NCI-H1105 treated with DMSO at 0.1 percent for 48 hours (cell line): ENCODE results near the gene TMEM272.

ENCODE experiments used
- DNase-seq: peaks from one replicate; lab custom pipeline; 2025; lab: John Stamatoyannopoulos, UW

The TMEM272 gene

DNA sequence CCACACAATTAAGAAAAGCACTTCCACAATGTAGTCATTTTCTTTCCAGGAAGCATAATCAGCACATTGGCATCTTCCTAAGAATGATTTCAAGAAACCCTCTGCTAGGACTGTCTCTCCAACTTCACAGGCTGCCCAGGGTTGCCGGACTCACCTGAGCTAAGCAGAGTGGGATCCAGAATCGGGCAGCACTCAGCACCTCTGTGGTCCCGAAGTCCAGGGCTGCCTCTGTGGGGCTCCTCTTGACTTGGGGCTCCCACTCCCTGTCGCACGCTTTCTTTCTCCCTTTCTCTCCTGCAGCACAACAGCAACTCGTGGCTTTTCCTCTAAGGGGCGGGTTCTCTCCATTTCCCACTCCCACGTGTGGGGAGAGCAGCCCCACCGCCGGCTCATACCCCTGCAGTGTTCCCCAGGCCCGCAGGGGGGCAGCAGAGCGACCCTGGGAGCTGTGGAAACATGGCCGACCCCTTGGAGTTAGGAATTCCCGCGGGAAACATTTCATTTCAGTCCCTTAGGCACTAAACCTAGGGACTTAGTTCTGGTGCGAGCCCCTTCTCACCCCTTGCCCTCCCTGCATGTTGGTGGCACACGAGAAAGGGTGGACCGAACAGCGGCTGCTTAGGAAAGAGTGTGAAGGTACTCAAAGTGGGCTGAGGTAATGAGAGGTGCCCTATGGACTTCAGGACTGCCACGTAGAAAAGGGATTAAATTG lies at the start of gene TMEM272:
TMEM272 (minus strand) TSS at position 316 of the 712 bp plus-strand sequence. CDS start 6,647 bp downstream, outside the sequence.
- no peak for DNase-seq

GRCh38 chr13:51894239-51894638 lies 49.3 kb upstream of the TMEM272 start:
- no peak for DNase-seq

DNA sequence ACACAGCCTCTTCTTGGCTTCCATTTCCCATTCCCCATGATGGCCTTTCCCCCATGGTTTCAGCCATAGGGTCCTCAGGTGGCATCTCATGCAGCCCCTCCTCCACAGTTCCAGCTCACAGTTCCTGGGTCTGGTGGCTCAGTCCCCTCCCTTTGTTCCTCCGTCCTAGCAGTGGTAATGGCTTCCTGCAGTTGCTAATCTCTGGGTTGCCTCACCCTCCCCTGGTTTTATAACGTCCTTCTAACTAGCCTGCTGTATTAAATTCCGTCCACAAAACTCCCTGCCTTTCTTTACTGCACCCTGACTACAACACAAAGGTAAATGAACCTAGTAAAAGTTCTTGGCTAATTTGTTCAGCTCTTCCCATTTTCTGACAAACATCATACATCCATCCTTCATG lies 47.7 kb upstream of the TMEM272 start:
- DNase-seq, result no peak

GRCh38 chr13:51887468-51887867 lies 42.5 kb upstream of the TMEM272 start:
- DNase-seq, result no peak

- DNase-seq, result no peak
Observed at GRCh38 chr13:51885651-51886050, 40.7 kb upstream of the TMEM272 start.

DNA sequence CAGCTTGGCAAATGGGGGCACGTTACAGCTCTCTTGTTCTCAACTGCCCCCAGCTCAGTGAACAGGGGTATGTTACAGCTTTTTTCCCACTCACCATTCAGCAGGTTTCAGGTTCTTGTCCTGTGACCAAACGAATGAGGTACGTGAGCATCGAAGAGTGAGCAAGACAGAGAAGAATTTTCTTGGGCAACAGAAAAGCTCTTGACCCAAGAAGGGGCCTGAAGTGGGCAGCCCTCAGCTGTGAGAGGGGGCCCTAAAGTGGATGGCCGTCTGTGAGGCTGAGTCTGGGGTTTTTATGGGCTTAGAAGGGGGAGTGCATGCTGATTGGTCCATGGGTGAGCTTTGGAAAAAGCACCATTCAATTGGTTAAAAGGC lies 38.2 kb upstream of the TMEM272 start:
- no peak for DNase-seq

DNA sequence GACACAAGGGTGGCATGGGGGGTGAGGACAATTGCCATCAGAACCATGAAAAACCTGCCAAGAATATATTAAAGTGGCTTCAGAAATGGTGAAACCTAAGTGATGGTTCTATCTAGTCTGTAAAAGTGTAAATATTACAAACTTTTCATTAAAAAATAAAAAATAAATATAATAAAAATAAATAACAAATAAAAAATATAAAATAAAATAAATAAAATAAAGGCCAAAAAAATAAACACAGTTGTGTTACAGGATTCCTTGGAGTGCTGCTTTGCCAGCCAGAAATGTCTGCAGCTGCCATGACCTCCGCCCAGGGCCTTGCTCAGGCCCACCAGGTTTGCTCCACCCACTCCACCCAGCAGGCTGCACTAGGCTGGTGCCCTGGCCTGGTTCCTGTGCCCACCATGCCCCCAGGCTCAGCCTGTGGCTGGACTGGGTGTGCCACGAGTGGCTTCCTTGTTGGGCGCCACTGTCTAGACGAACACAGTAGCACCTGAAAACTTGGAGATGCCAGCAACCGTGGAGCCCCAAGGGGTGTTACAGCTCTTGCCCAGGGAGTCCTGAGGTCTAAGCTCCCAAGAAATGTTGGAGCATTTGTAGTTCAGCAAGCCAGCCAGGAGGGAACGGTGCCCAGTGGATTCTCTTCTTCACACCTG lies 37.7 kb upstream of the TMEM272 start:
- no peak for DNase-seq

DNA sequence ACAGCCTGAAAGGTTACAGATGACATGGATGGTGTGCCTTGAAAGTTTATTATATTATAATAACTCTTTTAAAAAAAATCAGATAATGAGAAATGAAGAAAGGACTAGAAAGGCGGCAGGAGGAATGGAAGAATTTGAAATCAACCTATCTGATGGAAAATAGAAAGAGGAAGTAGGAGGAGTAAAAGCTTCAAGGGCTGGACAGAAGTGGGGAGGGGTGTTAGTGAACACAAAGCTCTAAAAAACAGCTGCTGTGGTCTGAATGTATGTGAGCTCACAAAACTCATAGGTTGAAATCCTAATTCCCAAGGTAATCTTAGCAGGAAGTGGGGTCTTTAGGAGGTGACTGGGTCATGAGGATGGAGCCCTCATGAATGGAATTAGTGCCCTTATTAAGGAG lies 36.3 kb upstream of the TMEM272 start:
- DNase-seq, result no peak

- no peak for DNase-seq
Observed at GRCh38 chr13:51879133-51879532, 34.2 kb upstream of the TMEM272 start.

DNA sequence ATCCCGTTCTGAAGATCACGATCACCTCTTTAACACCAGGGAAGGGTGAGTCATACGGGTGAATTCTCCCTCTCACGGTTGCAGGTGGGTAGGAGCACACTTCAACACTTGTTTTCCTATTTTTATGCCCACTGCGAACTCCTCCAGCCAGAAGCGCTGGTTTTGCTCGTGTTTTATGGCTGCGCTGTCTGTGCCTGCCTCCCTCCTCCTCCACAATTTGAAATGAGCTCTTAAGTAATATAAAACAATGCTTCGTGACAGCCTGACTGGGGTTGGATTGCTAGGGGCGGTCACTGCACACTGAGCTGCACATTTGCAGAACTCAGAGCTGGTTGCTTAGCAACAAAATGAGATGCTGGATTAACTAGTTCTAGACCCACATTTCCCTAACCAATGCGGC lies 29.7 kb upstream of the TMEM272 start:
- no peak for DNase-seq

GRCh38 chr13:51873837-51874236 lies 28.9 kb upstream of the TMEM272 start:
- DNase-seq, result no peak

DNA sequence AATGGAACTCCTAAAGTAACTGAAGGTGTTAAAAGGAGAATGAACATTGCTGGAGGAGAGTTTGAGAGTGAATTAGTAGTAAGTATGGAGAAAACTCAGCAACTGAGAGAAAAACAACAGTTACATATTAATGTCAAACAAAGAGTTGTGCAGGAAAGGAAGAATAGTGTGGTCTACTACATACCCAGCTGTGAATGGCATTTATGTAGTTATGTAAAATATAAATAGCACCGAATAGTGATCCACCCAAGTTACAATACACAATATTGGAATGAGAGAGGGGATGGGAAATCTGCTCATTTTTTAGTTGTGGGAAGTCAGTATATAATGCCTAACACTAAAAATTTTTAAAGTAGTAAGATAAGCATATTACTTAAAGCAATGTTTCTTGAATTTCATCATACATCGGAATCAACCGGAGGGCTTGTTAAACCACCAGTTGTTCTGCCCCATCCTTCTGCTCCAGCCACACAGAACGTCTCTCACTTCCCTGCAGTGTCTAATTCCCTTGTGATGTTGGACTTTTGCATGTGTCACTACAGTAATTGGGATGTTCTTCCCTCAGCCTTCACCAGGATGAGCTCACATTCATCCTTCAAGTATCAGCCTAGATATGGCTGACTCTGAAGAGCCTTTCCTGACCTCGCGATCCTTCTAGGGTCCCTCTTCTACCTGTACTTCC lies 28.3 kb upstream of the TMEM272 start:
- no peak for DNase-seq

- no peak for DNase-seq
Observed at GRCh38 chr13:51870616-51871015, 25.6 kb upstream of the TMEM272 start.

GRCh38 chr13:51869916-51870315 lies 24.9 kb upstream of the TMEM272 start:
- no peak for DNase-seq

DNA sequence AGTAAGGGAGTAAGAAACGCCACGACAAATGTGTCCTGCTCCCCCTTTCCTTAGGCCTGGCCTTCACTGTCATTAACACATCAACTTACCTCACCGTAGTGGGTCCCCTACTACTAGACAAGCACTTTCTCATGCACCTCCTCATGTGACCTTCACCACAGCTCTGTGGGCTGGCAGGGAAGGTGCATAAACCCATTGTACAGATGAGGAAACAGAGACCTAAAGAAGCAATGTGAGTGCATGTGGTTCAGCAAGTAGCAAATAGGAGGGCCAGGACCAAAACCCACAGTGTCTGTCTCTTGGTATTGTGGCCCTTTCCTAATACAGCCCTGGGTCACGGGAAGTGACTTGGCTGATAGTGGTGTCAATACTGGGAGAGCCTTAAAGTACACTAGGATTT lies 22.1 kb upstream of the TMEM272 start:
- no peak for DNase-seq

DNA sequence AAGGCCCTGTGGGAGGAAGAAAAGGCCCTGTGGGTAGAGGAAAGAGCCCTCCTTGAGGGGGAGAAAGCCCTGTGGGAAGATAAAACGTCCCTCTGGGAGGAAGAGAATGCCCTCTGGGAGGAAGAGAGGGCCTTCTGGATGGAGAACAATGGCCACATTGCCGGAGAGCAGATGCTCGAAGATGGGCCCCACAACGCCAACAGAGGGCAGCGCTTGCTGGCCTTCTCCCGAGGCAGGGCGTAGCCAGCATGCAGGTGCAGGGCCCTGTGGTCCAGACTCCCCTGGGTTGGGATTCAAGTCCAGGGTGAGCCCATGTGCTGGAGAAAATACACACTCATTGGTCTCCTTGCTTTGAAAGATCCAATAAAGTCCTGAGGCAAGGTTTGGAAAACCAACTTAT lies 20.9 kb upstream of the TMEM272 start:
- DNase-seq, result no peak

GRCh38 chr13:51862957-51863356 lies 18.0 kb upstream of the TMEM272 start:
- no peak for DNase-seq

DNA sequence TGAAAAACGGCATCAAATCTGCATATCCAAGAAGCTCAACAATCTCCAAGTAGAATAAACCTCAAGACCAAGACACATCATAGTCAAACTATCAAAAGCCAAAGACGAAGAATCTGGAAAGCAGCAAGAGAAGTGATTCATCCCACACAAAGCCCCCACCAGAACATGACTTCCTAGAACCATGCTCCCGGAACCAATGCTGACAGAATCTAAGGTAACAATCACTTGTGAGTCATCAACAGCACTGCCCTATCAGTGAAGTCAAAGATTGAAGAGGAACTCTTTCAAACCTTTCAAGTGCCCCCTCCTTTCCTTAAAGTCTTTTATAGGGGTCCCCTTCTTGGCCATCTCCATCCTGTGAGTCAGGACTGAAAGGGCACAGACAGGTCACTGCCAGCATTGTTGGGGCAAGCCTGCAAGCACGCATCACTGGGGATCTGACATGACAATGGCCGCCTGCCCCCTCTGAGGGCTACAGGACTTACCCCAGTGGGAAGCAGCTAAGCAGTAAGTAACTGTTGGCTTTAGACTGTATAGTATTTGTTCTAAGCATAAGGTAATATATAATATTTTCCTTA lies 16.8 kb upstream of the TMEM272 start, which contains the start of gene CCDC70:
CCDC70 (plus strand) TSS at position 247 of the 578 bp plus-strand sequence. CDS start 3,443 bp downstream, outside the sequence.
- DNase-seq, result no peak

DNA sequence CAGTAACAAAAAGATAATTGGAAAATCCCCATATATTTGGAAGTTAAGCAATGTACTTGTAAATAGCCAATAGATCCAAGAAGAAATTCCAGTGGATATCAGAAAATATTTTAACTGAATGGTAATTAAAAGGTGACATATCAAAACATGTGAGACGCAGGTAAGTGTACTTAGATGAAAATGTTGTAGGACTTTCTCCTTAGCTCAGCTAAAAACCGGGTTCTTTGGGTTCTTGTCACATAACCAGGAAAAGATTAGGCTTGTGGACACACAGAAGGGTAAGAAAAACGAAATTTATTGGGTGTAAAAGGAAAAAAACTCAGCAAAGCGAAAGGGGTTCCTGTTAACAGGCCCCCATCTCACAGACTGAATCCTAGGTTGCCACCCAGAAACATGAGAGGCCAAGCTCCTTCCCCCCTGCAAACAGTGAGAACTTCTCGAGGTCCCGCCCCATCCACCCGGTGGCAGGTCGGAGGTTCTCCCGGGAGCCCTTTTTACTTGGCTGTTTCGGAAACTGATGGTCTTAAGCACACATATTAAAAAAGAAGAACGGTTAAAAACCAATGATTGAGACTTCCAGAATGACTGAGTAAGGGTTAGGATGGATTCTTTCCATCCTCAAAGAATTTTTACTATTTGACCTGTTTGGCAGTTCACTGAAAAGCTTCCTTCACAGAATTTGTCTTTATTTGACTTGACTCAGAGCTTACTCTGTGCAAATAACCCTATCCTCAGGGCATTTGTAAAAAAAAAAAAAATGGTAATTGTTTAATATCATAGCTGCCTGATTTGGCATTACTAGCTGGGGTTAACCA lies 13.7 kb upstream of the TMEM272 start:
- no peak for DNase-seq

DNA sequence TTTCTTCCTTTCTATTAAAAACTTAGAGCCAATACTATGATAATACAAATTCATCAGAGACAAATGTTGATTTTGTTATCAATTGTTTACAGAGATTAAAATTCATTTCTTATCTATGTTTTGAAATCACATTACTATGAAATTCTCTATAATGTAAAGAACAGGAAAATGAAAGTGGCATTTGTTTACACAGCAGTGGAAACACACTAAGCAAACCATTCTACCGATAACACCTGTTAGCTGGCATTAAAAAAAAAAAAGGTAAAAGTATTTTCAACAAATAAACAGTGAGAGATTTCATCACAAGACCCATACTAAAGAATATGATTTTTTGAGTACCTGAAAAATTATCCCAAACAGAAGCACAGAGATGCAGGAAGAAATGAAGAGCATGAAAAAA lies 12.0 kb upstream of the TMEM272 start:
- DNase-seq, result peak; percentile 14

DNA sequence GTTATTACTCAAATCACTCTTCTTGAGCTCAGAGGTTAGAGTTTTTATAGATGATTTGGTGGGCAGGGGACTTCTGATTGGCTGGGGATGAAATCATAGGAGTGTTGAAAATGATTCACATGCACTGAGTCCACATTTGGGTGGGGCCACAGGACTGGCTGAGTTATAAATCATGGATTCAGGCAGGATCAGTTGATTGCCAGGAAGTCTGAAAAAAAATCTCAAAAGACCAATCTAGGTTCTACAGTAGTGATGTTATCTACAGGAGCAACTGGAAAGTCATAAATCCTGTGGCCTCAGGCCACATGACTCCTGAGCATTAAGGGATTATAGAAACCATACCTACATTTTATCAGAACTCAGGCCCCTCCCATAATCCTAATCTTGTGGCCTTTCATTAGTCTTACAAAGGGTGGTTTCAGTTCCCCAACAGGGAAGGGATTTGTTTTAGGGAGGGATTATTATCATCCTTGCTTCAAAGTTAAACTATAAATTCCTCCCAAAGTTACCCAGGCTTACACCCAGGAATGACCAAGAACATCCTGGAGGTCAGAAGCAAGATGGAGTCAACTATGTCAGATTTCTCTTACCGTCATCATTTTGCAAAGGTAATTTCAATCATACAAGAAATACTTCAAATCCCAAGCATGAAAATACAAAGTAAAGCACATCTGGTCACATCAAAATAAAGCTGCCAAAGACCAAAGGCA lies 11.2 kb upstream of the TMEM272 start:
- DNase-seq, result no peak
